Heart left ventricle (tissue), 16 donors: Measurements from ENCODE around the gene VAMP7. TPM values are rescaled to one million over a fixed set of nuclear protein-coding genes. Genes with fewer than 3 reads are reported as not detected.

Source experiments
- ATAC-seq, 4 donors: fragments of 200-7000 bp; cut with Tn5 transposase; one replicate each; pipeline ENCODE4 v1.9.1; 2020 to 2022; ENCODE audit warnings: moderate library complexity in 4 of 4, mild to moderate bottlenecking in 3 of 4, moderate number of reproducible peaks in 1 of 4
- DNase-seq, 5 donors: peaks; one replicate each; pipeline ENCODE4 v3.0.0-alpha.2; 2020
- H3K27ac ChIP-seq, 12 donors: fragments of 200-600 bp; sonication (generic) in 4 of 12; one replicate each; pipeline versions ENCODE4 v1.5.0 to v1.8.0; 2016 to 2022; ENCODE audit warnings: mild to moderate bottlenecking in 2 of 12
- H3K27me3 ChIP-seq, 9 donors: fragments of 200-600 bp; sonication (generic) in 2 of 9; one replicate each; pipeline versions ENCODE4 v1.5.1 to v1.8.0; 2016 to 2022; ENCODE audit warnings: mild to moderate bottlenecking in 3 of 9
- H3K36me3 ChIP-seq, 9 donors: fragments of 200-600 bp; sonication (generic) in 2 of 9; one replicate each; pipeline versions ENCODE4 v1.5.0 to v1.8.0; 2018 to 2022; ENCODE audit warnings: mild to moderate bottlenecking in 2 of 9
- H3K4me1 ChIP-seq, 12 donors: fragments of 200-600 bp; sonication (generic) in 4 of 12; one replicate each; pipeline versions ENCODE4 v1.5.0 to v1.8.0; 2016 to 2022; ENCODE audit warnings: mild to moderate bottlenecking in 3 of 12
- H3K4me3 ChIP-seq, 12 donors: fragments of 200-600 bp; sonication (generic) in 4 of 12; one replicate each; pipeline versions ENCODE4 v1.5.0 to v1.8.0; 2017 to 2022; ENCODE audit warnings: mild to moderate bottlenecking in 9 of 12, moderate library complexity in 4 of 12
- H3K9me3 ChIP-seq, 12 donors: fragments of 200-600 bp; sonication (generic) in 4 of 12; one replicate each; pipeline versions ENCODE4 v1.5.0 to v1.8.0; 2016 to 2022; ENCODE audit warnings: mild to moderate bottlenecking in 1 of 12
- POLR2A ChIP-seq, 2 donors: fragments of 450-650 bp; IDR thresholded peaks; one replicate each; pipeline ENCODE4 v1.6.1; 2017; ENCODE audit warnings: antibody characterized with exemption in 2 of 2, mild to moderate bottlenecking in 2 of 2, moderate library complexity in 2 of 2
- WGBS, 4 donors: extraction: QIAGEN DNeasy Blood & Tissue Kit in 2 of 4; methylation state at CpG; one replicate each; pipeline versions ENCODE4 v1.1.5 to v1.1.7; 2013 to 2018; 5-methylcytosine and 5-hydroxymethylcytosine counted together
- intact Hi-C, 10 donors: fragments of 100-400 bp; cut with DNase I; formaldehyde crosslinking; loops; one replicate each; pipeline versions ENCODE4 v1.11.1 to v1.14.2; 2022
- polyA plus RNA-seq, 2 donors: library from polyadenylated mRNA; stranded (reverse); fragments of 200-250 nt; gene quantifications; one replicate each; pipeline ENCODE4 v1.2.3, GENCODE V29; 2013
- total RNA-seq, 9 donors: library from RNA; depleted of rRNA in 2 of 9; stranded (reverse); fragments of >200 nt in 2 of 9; fragmentation: NEBNext Ultra II Directional in 3 of 9; extraction: Animal tissue kit (Norgen Biotek cat#: 25700) in 3 of 9; gene quantifications; one replicate each; pipeline versions ENCODE4 v1.1.0 to v1.2.4, GENCODE V29; 2016 to 2023
- TF ChIP-seq, protein P1 (sequence below), 12 donors: fragments of 200-600 bp; sonication (generic) in 4 of 12; IDR thresholded peaks; one replicate each; pipeline versions ENCODE4 v1.5.0 to v1.8.0; 2018 to 2022; ENCODE audit warnings: antibody characterized with exemption in 12 of 12, mild to moderate bottlenecking in 5 of 12
- donor health status: ischemic (EF 13 %, LVEDD 7.1; RV severe dilation, severe dysfunction).
- donor health status: healthy with polysubstance abuse.
- donor health status: DM: no; HTN: yes; CAD: no.
- donor health status: DM: no; HTN: no; CAD: no.
- donor health status: ischemic (EF 25% LVEDD 6.9; RV normal size, moderate dysfunction).
- donor health status: ischemic (EF 25% LVEDD 5.7; RV mildly dilated, moderate dysfunction).
- donor health status: healthy.
- donor health status: DM: yes; HTN: yes; CAD: no.
- donor health status: ischemic (EF 35%, LVEDD 5.7; RV mildly dilated, moderate dysfunction).
- donor health status: nonischemic (EF 11% LVEDD 7.7; RV severe dilation, severe dysfunction).
- donor health status: DM: yes; HTN: yes; CAD: no.
- donor health status: PGD.
- donor health status: ischemic (EF 29% LVEDD 5.4; RV normal size, mild dysfunction).
- donor health status: nonischemic (EF 23%, LVEDD 6.1; RV moderate dilation, normal function).

Gene VAMP7
- total and polyA plus RNA-seq, 11 donors = 11.2 to 40.8 (median 24.3) TPM

GRCh38 chrX:155949098-155949497, 68.0 kb downstream of the VAMP7 start:
- intact Hi-C loops = no loop called here
- 30 to 52% (median 41%) methylated on average over 2 of the region's 2 CpGs for WGBS, 4 donors
- no peak for TF ChIP-seq POLR2A (IDR thresholded peaks at IDR 0.05)
- TF ChIP-seq, protein P1, sequence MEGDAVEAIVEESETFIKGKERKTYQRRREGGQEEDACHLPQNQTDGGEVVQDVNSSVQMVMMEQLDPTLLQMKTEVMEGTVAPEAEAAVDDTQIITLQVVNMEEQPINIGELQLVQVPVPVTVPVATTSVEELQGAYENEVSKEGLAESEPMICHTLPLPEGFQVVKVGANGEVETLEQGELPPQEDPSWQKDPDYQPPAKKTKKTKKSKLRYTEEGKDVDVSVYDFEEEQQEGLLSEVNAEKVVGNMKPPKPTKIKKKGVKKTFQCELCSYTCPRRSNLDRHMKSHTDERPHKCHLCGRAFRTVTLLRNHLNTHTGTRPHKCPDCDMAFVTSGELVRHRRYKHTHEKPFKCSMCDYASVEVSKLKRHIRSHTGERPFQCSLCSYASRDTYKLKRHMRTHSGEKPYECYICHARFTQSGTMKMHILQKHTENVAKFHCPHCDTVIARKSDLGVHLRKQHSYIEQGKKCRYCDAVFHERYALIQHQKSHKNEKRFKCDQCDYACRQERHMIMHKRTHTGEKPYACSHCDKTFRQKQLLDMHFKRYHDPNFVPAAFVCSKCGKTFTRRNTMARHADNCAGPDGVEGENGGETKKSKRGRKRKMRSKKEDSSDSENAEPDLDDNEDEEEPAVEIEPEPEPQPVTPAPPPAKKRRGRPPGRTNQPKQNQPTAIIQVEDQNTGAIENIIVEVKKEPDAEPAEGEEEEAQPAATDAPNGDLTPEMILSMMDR (IDR thresholded peaks at IDR 0.05) = no peak

DNA sequence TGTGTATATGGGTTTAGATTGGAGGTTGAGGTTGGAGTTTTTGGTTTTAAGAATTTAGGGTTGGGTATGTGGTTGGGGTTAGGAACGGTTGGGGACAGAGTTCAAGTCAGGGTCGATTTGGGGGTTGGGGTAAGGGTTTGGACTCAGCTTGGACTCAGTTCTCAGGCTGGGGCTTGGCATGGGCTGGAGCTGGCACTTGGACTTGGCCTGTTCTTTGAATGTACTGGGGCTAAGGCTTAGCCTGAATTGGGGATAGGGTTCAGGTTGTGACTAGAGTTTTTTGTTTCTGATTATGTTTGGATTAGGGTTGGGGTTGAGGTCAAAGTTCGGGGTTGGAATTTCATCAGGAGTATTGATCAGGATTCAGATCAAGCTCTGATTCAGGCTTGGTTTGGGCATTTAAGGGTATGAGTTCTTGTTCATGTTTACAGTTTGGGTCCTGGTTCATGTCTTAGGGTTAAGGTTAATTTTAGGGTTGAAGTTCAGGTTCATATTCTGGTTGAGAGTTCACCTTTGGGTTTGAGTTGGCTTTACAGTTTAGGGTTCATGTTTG, 70.2 kb downstream of the VAMP7 start:
- 53 to 69% (median 65%) methylated on average over 3 of the region's 3 CpGs for WGBS, 4 donors
- H3K4me3 ChIP-seq = no peak overlapping the region
- no peaks in the 10 kb centered on the region for H3K4me1 ChIP-seq
- H3K27ac ChIP-seq = no peak overlapping the region
- ATAC-seq (no peak), DNase-seq (no peak)
- no peak for TF ChIP-seq POLR2A (IDR thresholded peaks at IDR 0.05)
- TF ChIP-seq, protein P1 (IDR thresholded peaks at IDR 0.05) = no peak
- H3K27me3 ChIP-seq = peaks cover 0 to 4% (median 0%) of the 10 kb centered on the region in 9 donors
- intact Hi-C loops = no loop called here
- no peaks in the 10 kb centered on the region for H3K9me3 ChIP-seq
- H3K36me3 ChIP-seq = no peaks in the 10 kb centered on the region

More at GRCh38 chrX:155949098-155949497, 68.0 kb downstream of the VAMP7 start:
- Histone ChIP-seq H3K27me3 (no peaks in the 10 kb centered on the region), H3K4me3 (no peak overlapping the region), H3K36me3 (peaks cover 0 to 6% (median 0%) of the 10 kb centered on the region in 9 donors), H3K4me1 (no peaks in the 10 kb centered on the region), H3K27ac (no peak overlapping the region), H3K9me3 (no peaks in the 10 kb centered on the region)
- no peak for ATAC-seq
- no peak for DNase-seq

GRCh38 chrX:155953055-155953454, 71.9 kb downstream of the VAMP7 start:
- DNase-seq = no peak
- H3K36me3 ChIP-seq = no peaks in the 10 kb centered on the region
- TF ChIP-seq, protein P1 (IDR thresholded peaks at IDR 0.05) = no peak
- no peak overlapping the region for H3K4me3 ChIP-seq
- peaks cover 0 to 4% (median 0%) of the 10 kb centered on the region in 9 donors for H3K27me3 ChIP-seq
- ATAC-seq = no peak
- intact Hi-C loops = no loop called here
- no peak overlapping the region for H3K27ac ChIP-seq
- WGBS, 4 donors = 59 to 68% (median 67%) methylated on average over 3 of the region's 3 CpGs
- H3K9me3 ChIP-seq = no peaks in the 10 kb centered on the region
- H3K4me1 ChIP-seq = no peaks in the 10 kb centered on the region

DNA sequence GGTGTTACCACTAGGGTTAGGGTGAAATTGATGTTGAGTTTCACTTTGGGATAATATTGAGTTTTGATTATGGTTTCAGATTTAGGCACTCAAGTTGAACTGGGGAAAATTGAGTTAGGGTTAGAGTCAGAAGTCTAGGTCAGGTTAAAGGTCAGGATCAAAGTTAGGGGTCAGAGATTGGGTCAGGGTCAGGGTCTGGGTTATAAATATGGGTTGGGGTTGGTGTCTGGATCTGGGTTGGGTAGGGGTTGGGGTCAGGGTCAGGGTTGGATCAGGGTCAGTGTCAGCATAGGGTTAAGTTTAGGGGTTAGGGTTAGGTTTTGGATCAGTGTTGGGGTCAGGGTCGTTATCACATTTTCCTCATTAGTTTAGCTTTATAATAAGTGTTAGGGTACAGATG, 73.6 kb downstream of the VAMP7 start:
- no peaks in the 10 kb centered on the region for H3K4me1 ChIP-seq
- H3K36me3 ChIP-seq = no peaks in the 10 kb centered on the region
- no peak for ATAC-seq
- no peaks in the 10 kb centered on the region for H3K9me3 ChIP-seq
- no peak overlapping the region for H3K27ac ChIP-seq
- TF ChIP-seq POLR2A (IDR thresholded peaks at IDR 0.05) = no peak
- TF ChIP-seq, protein P1 (IDR thresholded peaks at IDR 0.05) = no peak
- intact Hi-C loops = no loop called here
- H3K27me3 ChIP-seq = peaks cover 0 to 4% (median 0%) of the 10 kb centered on the region in 9 donors
- 22 to 41% (median 33%) methylated on average over 1 of the region's 1 CpG for WGBS, 4 donors
- H3K4me3 ChIP-seq = no peak overlapping the region
- no peak for DNase-seq
